C4-2B (cell line): ENCODE data around the gene UNC5C.

Experiments used
- CTCF ChIP-seq: fragments of 450-650 bp; conservative IDR thresholded peaks from 2 replicates; pipeline ENCODE4 v1.5.1; 2017; ENCODE audit warnings: mild to moderate bottlenecking
- ZFX ChIP-seq: fragments of 450-650 bp; IDR thresholded peaks from 2 replicates; pipeline ENCODE4 v1.6.1; 2017

GRCh38 chr4:95466791-95467190, 82.0 kb downstream of the UNC5C start:
- TF ChIP-seq CTCF (no peak), ZFX (no peak)
